PFSK-1 (cell line): ENCODE measurements around the gene MCTP1.

Experiments
- FOXP2 ChIP-seq: optimal IDR thresholded peaks from 2 replicates; pipeline ENCODE3; 2011; ENCODE audit warnings: borderline replicate concordance, control low read depth, inconsistent platforms; ENCODE audit not compliant: insufficient read depth; ENCODE audit errors: extremely low read length, extremely low read depth
- POLR2AphosphoS5 ChIP-seq: IDR thresholded peaks from 2 replicates; pipeline ENCODE4 v1.6.1; 2012; ENCODE audit warnings: low read depth, mild to moderate bottlenecking, control low read depth, low read length, moderate library complexity
- SIN3A ChIP-seq: IDR thresholded peaks from 2 replicates; pipeline ENCODE4 v1.6.1; 2012; ENCODE audit warnings: mild to moderate bottlenecking, low read length, moderate library complexity, borderline replicate concordance; ENCODE audit not compliant: insufficient read depth
- TAF1 ChIP-seq: IDR thresholded peaks from 2 replicates; pipeline ENCODE4 v1.6.1; 2012; ENCODE audit warnings: low read length, control low read depth, borderline replicate concordance; ENCODE audit not compliant: insufficient read depth
- TF ChIP-seq, protein P1 (sequence below), 2 experiments: IDR thresholded peaks; 2 replicates each; pipeline versions ENCODE4 v1.6.1 to v1.8.0; 2011 to 2012; ENCODE audit warnings: low read depth in 2 of 2, low read length in 2 of 2, control low read depth in 1 of 2, inconsistent platforms in 1 of 2, mild to moderate bottlenecking in 1 of 2, moderate library complexity in 1 of 2; ENCODE audit not compliant: insufficient read depth in 1 of 2

MCTP1 gene

DNA sequence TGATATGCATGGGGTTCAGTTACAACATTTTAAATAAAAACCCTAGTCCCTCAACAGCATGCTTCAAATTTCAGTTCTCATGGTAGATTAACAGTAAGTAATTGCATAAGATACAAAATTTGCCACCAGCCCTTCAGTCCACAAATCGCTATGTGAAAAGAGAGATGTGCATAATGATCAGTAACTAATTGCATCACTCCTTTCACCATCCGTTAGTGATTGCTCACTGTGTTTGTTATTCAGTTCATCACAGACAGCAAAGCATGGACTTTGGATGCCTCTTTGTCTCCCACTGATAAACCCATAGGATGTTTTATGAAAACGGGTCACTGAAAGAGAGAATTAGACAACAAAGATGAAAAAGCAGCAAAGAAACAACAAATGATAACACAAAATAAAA lies 103.2 kb downstream of the MCTP1 start:
- TF ChIP-seq FOXP2 (no peak), POLR2AphosphoS5 (no peak), TAF1 (no peak), SIN3A (no peak)
- TF ChIP-seq, protein P1, sequence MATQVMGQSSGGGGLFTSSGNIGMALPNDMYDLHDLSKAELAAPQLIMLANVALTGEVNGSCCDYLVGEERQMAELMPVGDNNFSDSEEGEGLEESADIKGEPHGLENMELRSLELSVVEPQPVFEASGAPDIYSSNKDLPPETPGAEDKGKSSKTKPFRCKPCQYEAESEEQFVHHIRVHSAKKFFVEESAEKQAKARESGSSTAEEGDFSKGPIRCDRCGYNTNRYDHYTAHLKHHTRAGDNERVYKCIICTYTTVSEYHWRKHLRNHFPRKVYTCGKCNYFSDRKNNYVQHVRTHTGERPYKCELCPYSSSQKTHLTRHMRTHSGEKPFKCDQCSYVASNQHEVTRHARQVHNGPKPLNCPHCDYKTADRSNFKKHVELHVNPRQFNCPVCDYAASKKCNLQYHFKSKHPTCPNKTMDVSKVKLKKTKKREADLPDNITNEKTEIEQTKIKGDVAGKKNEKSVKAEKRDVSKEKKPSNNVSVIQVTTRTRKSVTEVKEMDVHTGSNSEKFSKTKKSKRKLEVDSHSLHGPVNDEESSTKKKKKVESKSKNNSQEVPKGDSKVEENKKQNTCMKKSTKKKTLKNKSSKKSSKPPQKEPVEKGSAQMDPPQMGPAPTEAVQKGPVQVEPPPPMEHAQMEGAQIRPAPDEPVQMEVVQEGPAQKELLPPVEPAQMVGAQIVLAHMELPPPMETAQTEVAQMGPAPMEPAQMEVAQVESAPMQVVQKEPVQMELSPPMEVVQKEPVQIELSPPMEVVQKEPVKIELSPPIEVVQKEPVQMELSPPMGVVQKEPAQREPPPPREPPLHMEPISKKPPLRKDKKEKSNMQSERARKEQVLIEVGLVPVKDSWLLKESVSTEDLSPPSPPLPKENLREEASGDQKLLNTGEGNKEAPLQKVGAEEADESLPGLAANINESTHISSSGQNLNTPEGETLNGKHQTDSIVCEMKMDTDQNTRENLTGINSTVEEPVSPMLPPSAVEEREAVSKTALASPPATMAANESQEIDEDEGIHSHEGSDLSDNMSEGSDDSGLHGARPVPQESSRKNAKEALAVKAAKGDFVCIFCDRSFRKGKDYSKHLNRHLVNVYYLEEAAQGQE (IDR thresholded peaks at IDR 0.05; ENCODE audit: insufficient read depth in 1 of 2, low read depth in 2 of 2, low read length in 2 of 2) = no peak

DNA sequence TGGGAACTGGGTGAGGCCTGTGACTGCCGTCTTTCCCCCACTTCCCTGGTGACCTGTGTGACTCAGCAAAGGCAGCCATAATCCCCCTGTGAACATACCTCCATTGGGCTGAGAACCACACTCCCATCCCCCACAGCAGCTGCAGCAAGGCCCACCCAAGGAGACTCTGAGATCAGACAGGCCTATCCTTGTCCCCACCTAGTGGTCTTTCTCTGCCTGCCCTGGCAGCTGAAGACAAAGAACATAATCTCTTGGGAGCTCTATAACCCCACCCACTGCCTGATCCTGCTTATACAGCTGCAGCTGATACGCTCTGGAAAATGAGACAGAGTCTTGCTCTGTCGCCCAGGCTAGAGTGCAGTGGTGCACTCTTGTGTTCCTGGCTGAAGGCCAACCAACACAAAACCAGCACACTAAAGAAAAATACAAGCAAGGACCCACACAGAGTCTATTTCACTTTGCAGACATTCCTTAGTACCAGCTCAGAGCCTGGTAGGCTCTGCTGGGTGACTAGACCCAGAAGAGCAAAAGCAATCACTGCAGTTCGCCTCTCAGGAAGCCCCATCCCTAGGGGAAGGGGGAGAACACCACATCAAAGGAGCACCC lies 106.7 kb downstream of the MCTP1 start:
- TF ChIP-seq POLR2AphosphoS5 = no peak

DNA sequence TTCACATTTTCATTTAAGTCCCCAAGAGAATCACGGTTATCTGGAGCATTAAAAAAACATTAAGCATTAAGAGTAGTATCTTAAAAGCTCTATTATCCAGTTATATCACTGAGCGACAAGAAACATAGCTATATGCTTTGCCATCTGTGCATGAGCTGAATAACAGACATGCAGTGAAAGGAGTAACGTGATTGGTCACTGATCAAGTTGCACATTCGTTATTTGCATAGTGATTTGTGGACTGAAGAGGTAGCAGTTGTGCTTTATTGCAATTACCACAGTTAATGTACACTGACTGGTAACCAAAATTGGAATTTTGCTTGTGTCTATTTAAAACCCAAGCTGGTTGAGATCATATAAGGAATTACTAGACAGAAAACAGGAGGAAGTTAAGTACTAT lies 107.4 kb downstream of the MCTP1 start:
- TF ChIP-seq, protein P1 (IDR thresholded peaks at IDR 0.05; ENCODE audit: insufficient read depth in 1 of 2, low read depth in 2 of 2, low read length in 2 of 2) = no peak
- no peak for TF ChIP-seq SIN3A
- TF ChIP-seq POLR2AphosphoS5 = no peak
- TF ChIP-seq TAF1 = no peak
- TF ChIP-seq FOXP2 = no peak

DNA sequence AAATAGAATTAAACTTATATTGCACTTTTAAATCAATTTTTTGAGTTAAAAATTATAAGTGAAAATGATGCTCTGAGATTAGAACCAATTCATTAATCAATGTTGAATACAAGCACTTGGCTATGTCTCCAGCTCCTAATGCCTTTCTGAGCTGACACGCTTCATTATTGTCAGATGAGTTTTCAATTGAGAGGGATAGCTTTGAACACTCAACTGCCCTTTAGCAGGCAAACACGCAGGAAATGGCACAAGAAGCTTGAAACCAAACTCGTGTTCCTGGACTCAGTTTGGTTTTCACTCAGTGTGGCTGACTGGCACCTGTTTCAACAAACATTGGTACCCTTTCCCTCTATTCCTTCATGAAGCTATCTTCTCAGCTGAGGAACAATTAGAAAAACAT lies 109.8 kb downstream of the MCTP1 start:
- TF ChIP-seq, protein P1 (IDR thresholded peaks at IDR 0.05; ENCODE audit: insufficient read depth in 1 of 2, low read depth in 2 of 2, low read length in 2 of 2) = no peak
- TF ChIP-seq POLR2AphosphoS5 = no peak
- no peak for TF ChIP-seq SIN3A
- TF ChIP-seq TAF1 = no peak
- no peak for TF ChIP-seq FOXP2

DNA sequence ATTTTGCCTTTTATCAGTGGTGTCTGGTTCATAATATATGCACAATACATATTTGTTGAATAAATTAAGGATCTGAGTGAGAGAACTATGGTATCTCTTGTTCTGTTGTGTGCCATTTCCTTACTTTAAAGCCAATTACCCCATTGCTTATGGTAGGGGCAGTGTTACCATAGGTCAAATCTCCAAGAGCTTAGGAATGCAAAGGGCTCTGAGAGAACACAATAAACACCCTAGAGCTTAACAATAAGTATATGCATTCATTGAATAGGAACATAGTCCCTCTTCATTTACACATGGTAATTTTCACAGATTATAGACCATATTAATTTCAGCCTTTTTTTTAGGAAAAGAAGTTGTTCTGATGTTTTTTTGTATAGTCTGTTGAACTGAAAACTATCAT lies 112.2 kb downstream of the MCTP1 start:
- TF ChIP-seq SIN3A (no peak), POLR2AphosphoS5 (no peak), TAF1 (no peak), FOXP2 (no peak)
- TF ChIP-seq, protein P1 (IDR thresholded peaks at IDR 0.05; ENCODE audit: insufficient read depth in 1 of 2, low read depth in 2 of 2, low read length in 2 of 2) = no peak
